Measurements from ENCODE around the gene DHX40.
"Not testable (repeated sequence)": the region's sequence is repeated elsewhere in the genome, so short reads cannot be mapped to it uniquely, and the experiment has no call there.

The DHX40 gene, protein sequence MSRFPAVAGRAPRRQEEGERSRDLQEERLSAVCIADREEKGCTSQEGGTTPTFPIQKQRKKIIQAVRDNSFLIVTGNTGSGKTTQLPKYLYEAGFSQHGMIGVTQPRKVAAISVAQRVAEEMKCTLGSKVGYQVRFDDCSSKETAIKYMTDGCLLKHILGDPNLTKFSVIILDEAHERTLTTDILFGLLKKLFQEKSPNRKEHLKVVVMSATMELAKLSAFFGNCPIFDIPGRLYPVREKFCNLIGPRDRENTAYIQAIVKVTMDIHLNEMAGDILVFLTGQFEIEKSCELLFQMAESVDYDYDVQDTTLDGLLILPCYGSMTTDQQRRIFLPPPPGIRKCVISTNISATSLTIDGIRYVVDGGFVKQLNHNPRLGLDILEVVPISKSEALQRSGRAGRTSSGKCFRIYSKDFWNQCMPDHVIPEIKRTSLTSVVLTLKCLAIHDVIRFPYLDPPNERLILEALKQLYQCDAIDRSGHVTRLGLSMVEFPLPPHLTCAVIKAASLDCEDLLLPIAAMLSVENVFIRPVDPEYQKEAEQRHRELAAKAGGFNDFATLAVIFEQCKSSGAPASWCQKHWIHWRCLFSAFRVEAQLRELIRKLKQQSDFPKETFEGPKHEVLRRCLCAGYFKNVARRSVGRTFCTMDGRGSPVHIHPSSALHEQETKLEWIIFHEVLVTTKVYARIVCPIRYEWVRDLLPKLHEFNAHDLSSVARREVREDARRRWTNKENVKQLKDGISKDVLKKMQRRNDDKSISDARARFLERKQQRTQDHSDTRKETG

DNA sequence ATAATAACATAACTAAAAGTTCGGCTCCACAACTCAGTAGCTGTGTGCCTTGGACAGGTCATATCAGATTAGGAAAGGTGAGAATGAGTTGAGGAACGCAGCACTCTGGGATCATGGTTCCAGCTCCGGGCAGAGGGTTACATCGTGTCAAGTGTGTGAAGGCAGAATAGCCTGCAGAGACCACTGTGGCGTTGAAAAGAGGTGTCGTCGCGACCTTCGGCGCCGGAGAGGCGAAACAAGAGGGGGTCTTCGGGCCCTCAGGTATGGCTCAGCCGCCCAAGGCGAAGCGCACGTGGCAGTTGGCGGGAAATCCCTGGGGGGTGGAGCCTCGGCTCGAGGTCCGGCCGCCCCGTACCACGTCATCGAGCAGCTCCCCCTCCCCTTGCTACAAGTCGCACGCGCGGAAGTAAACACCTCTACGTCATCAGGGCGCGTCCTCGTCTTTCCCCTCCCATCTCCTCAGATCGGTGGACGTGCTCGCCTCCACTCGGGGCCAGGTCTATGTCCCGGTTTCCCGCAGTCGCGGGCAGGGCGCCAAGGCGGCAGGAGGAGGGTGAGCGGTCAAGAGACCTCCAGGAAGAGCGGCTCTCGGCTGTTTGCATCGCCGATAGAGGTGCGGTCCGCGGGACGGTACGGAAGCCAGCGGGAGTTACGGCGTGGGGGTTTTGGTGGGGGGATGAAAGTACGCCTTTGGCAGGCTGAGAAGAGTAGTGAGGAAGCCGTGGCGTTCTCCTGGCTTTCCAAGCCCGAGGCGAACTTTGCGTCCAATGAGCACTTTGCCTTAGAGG, at the start of gene DHX40:
Gene DHX40 (plus strand): TSS at position 440 of the 788 bp plus-strand sequence. CDS start 62 bp downstream, at position 502.
- peak; percentile 68 for DNase-seq

DNA sequence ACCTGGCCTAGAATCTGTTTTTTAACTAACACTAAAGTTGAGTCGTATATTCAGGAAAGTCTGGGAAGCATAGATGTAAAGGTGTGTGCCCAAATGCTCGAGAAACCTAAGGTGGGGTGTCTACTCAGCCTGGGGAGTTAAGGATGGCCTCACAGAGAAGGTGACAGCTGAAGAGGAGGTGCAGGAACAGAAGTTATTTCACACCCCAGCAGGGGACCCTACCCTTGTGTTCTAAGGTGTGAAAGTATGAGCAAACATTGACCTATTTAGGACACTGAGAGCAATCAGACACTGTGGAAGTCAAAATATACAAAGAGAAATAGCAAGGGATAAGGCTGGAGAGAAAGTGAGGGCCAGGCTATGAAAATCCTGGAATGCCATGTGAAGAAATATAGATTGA, 49.0 kb upstream of the DHX40 start:
- DNase-seq = no peak

DNA sequence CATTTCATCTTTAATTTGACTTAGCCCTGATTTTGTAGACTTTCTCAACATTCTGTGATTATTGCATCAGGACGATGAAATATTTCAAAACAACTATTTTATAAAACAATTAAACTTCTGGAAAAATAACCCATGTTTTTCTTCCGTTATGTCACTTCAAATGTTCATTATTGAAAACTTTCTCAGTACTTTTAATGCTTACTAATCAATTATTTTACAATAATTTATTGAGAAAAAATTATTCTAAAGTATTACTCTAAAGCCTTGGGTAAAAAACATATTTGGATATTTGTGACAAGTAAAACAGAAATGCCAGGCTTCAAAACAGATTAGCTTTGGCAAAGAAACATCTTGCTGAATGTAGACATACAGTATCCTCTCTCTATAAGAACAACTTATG, 46.3 kb upstream of the DHX40 start:
- DNase-seq = no peak

DNA sequence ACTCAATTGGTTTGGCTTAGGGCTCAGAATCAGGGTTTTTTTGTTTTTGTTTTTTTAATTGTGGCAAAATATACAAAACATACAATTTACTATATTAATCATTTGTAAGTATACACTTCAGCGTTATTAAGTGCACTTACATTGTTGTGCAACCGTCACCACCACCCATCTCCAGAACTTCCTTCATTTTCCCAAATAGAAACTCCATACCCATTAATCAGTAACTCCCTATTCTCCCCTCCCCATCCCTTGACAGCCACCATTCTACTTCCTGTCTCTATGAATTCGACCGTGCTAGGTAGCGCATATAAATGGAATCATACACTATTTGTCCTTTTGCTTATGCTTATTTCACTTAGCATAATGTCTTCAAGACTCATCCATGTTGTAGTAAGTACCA, 45.2 kb upstream of the DHX40 start:
- no peak for DNase-seq

DNA sequence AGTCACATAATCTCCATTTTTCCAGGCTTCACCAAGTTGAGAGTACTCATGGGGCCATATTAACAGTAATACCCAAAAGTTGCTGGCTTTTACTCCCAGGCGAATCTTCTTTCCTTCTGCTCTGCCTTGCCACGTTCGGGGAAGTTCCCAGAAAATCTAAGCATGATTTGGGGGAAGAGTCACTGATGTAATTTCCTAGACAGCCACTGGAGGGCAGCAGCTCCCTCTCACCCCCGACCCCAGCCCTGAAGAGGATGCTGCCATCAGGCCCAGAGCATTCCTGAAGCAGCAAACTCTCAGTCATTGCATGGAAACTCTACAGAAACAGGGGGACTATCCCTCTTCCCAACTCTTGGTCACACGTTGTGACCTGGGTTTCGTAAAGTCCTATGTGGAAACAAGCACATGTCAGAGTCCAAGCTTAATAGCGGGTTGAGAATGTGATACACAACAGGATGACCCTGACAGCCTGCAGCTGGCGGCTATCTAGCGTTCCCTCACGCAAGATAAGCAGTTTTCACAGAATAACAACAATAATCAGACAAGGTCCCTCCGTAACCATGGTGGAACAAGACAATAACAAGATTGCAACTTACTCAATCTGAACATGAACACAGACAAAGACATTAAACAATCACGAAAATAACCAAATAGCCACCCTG, 43.8 kb upstream of the DHX40 start:
- no peak for DNase-seq

DNA sequence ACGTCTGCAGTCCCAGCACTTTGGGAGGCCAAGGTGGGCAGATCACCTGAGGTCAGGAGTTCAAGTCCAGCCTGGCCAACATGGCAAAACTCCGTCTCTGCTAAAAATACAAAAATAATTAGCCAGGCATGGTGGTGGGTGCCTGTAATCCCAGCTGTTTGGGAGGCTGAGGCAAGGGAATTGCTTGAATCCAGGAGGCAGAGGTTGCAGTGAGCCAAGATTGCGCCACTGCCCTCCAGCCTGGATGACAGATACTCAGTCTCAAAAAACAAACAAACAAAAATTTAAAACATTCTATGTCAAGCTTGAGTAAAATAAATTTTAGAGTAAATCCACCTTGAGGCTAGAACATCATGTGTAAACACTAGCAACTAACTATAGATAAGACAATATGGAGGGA, 40.5 kb upstream of the DHX40 start:
- DNase-seq = not testable (repeated sequence)

DNA sequence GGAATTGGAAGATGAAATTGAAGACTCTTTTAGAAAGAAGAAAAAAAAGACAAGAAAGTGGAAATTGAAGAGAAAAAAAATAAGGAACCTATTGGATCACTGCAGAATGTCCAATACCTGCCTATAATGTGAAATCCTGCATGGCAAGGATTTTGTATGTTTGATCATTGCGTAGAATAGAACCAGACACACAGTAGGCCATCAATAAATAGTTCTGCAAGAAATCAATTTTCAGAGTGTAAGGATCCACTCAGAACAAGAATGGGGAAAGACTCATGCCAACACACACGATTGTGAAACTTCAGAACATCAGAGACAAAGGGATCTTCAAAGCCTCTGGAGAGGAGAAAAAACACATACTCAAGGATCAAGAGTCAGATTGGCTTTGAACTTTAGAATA, 39.7 kb upstream of the DHX40 start:
- DNase-seq = no peak

DNA sequence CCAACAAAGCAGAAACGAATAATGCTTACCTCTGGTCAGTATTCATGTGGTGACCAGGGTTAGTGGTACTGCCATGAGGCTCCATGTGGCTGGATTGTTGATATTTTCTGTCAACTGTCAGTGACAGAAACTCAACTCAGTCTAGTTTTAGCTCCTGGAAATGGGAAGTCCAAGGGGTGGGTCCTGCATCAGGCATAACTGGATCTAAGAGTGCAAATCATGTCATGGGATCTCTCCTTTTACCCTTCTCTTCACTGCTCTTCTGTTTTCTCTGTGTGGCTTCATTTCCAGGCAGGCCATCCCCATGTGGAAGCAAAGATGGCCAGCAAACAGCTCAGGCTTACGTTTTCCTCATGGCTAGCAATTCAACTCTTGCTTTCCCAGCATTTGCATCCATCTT, 39.0 kb upstream of the DHX40 start:
- no peak for DNase-seq

DNA sequence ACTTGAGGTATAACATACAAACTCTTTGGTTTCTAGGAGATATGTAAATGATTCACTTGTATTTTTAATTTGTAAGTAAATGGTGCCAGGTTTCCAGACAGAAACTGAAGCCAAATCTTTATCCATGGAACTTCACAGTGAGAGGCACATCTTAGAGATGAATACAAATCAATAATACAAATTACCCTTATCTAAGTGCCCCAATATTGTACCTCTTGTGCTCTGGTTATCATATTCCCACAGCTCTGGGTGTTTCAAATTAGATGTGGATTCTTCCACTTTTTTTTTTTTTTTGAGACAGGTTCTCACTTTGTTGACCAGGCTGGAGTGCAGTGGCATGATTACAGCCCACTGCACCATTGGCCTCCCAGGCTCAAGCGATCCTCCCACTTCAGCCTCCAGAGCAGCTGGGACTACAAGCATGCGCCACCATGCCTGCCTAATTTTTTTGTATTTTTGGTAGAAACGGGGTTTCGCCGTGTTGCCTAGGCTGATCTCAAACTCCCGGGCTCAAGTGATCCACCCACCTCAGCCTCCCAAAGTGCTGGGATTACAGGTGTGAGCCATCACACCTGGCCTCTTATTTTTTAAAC, 38.0 kb upstream of the DHX40 start:
- DNase-seq = no peak

DNA sequence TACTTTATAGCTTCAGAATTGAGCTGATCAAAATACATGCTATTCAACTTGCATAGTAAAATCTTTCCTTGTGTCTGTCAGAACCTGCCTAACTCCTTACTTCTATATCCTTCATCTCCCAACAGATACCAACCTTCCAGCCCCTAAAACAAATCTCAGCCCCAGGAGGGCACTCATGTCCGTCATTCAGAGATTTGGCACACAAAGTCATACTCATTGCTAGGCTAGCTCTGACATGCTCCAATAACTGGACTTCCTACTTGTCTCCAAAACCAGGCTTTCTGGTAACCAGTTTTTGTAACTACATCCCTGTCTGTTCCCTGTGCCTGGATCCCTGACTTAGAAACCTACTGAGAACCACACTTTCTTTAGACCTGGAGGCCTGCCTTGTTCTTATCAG, 37.5 kb upstream of the DHX40 start:
- DNase-seq = no peak

DNA sequence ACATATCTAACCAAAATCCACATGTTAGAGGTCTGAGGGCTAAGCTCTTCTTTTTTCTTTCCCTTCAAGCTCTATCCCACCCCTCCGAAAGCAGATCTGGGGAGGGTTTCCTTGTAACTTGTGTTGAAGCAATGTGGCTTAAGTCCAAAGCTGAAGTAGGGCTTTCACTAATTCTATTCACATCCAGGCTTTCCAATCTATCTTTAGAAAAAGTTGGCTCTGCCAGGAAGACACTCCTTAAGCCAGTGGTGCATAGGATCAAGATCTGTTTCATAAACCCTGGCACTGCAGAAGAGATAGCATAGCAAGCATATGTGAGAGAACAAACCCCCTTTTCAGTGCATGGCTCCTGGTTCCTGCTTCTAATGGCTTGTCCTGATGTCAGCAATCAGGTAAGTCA, 34.9 kb upstream of the DHX40 start:
- no peak for DNase-seq

DNA sequence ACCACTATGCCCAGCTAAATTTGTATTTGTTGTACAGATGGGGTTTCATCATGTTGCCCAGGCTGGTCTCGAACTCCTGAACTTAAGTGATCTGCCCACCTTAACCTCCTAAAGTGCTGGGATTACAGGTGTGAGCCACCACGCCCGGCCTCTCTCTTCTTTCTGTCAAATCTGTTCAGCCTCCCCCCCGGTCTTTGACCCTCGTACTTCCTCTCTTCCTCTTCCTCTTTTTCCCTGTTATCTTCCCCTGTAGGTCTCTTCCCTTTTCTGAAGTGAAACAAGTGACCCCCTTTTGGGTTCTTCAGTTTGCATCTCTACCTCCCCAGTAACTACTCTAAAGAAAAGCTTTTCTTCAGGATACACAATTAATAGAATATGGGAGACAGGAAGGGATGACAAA, 31.7 kb upstream of the DHX40 start:
- no peak for DNase-seq

DNA sequence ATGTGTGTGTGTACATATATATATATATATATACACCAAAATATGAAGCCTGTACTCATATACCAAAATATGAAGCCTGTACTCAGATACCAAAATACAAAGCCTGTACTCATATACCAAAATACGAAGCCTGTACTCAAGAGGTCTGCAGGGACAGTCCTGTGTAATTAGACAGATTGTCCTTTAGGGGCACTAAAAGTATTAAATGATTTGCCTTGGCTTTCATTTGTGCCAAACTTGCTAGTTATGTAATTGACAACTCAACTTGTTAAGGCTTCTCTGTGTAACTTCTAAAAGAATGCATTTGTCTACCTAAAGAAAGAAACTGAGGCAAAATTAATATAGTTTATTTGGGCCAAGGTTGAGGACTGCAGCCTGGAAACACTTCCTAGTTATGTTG, 30.8 kb upstream of the DHX40 start:
- DNase-seq = no peak

DNA sequence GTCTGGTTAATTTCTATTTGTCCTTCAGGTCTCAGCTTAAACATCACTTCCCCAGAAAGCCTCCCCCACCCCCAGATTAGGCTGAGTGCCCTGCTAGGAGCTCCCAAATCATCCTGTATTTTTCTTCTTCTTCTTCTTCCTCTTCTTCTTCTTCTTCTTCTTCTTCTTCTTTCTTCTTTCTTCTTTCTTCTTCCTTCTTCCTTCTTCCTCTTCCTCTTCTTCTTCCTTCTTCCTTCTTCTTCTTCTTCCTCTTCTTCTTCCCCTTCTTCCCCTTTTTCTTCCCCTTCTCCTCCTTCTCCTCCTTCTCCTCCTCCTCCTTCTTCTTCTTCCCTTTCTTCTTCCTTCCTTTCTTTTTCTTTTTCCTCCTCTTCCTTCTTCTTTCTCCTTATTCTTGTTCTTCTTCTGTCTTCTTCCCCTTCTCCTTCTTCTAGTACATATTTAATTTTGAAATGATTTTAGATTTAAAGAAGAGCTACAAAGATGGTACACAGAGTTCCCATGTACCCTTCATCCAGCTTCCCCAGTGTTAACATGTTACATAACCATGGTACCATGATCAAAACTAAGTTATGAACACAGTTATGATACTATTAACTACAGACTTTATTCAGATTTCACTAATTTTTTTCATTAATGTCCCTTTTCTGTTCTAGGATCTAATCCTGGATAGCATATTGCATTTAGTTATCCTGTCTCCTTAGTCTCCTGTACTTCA, 27.1 kb upstream of the DHX40 start:
- no peak for DNase-seq

DNA sequence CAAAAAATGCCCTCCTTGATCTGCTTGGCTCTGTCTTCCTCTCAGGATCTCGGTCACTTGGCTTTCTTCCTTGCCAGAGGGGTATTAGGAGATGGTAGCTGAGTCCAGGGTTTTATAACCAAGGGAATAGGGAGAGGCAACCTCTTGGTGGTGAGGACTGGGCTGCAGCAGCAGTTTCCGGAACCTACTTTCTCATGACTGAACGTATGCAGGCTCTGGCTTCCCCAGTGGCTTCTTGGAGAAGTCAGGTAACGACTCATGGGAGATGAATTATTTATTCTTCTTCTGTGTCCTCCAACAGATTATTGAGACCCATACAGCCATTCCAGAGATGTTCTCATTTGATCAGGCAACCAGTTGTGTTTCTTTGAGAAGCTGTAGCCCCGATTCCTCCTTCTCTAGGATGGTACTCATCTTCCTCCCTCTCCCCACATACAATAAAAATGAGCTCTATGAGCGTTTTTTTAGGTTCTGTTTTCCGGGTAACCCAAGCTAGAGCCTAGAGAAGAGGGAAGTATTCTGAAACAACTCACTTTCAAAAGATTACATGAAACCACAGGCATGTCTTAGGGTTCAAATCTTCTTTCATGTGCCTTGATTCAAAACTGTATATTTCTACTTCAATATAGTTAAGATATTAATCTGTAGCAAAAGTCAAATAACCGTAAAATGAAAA, 22.3 kb upstream of the DHX40 start:
- no peak for DNase-seq

DNA sequence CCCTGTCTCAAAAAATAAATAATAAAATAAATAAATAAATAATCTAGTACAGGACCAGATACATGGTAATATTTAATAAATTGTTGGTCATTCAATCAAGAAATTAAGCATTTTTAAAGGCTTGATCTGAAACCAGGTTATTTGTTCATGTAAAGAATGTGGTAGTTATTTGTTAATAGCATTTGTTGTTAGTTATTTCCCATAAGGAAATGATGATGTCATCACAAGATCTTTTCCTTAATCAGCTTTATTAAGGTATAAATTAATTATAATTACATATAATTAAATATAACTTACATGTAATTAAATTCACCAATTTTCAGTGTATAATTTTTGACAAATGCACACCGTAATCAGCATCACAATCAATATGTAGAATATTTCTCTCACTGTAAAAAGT, 19.5 kb upstream of the DHX40 start:
- DNase-seq = no peak

DNA sequence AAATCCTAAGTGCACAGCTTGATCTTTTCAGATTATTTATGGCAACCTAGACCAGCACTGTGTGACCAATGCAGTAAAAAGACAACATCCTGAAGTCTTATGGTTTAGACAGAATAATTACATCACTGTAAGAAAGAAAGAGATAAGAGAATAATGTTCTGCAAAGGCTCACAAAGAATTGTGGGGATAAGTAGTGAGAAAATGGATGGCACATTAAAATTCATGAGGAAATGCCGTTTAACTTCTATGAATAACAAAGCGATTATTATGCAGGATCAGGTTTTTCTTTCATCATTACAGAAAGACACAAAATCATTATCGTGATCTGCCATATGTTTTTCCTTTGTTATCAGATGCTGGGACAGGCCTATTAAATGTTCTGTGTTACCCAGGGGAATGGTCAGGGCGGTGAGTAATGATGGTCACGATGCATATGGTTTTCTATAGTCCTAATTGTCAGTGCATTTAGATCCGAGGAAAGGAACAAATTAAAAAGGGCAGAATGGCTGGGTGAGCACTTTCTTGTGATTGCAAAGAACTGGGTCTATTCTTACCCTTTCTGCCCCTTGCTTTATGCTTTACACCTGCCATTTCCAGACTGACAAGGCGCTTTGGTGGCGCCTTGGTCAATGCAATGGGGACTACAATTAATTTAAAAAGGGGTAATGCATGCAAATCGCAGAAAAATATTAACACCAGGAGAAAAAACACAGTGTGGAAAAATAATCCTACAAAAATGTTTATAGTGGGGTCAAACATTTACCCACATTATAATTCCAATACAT, 18.1 kb upstream of the DHX40 start:
- DNase-seq = no peak

DNA sequence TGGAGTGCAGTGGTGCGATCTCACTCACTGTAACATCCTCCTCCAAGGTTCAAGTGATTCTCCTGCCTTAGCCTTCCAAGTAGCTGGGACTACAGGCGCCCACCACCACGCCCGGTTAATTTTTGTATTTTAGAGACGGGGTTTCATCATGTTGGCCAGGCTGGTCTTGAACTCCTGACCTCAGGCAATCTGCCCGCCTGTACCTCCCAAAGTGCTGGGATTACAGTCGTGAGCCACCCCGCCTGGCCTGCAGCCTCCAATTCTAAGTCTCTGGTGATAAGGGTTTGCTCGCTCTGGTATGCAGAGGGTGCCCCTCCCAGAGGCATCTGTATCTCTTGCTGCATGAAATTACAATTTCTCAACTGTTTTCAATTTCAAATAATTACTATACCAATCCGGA, 16.4 kb upstream of the DHX40 start:
- not testable (repeated sequence) for DNase-seq

DNA sequence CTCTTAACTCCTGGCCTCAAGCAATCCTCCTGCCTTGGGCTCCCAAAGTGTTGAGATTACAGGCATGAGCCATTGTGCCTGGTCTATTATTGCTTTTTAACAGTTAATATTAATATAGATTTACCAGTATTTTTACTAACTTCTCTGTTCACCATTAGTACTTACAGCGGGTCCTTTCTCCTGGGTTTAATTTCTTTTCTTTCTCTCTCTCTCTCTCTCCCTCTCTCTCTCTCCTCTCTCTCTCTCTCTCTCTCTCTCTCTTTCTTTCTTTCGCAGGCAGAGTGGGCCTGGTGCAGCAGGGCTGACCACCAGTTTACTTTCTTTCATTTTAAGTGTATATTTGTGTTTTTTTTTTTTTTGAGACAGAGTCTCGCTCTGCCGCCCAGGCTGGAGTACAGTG, 14.7 kb upstream of the DHX40 start:
- DNase-seq = no peak

DNA sequence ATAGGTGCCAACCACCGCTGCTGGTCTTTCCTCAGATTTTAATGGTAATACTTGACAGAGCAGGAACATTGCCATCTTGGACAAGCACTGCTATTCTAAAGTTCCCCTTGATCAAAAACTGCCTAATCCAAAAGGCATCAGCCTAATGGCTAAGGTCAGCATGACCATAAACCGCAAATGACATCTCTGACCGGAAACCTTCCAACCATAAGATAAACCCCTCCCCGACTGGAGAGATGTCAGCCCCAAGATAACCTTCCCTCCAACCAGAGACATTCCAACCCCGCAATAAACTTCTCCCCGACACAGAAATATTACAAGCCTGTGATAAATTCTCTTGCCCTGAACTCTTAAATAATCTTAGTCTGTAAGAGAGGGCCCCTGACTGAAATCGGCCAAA, 7.4 kb upstream of the DHX40 start:
- no peak for DNase-seq

DNA sequence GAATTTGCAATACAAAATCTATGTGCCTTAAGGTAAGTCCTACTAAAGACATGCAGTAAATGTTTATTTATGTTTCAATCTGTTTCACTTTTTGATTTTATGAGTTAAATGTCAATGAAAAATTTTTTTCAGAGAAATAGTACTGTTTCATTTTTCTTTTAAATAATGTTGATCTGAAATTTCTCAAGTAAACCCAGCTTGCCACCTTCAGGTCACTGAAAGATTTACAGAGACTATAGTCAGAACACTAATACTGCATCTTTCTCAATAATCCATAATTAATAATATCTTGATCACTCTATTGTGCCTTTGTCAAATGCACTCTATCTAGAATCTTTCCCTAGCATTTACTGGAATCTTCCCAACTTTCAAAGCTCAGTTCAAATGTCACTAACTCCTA, 6.5 kb upstream of the DHX40 start:
- DNase-seq = no peak

All from NCI-H2081 treated with DMSO at 0.1 percent for 48 hours (cell line).